H9 (cell line): ENCODE measurements around the gene CDH1. TPM values are rescaled to one million over a fixed set of nuclear protein-coding genes. Genes with fewer than 3 reads are reported as not detected.

Experiments
- DNase-seq: peaks from one replicate; pipeline ENCODE4 v3.0.0-alpha.2; 2017
- H2AFZ ChIP-seq: one replicate; pipeline ENCODE4 v1.6.1; 2013; ENCODE audit warnings: mild to moderate bottlenecking, low read length, control low read depth, moderate library complexity
- H2AK5ac ChIP-seq: 2 replicates; pipeline ENCODE4 v1.6.1; 2013; ENCODE audit warnings: low read length, control low read depth, mixed read lengths; ENCODE audit not compliant: insufficient read length
- H2BK120ac ChIP-seq: one replicate; pipeline ENCODE4 v1.6.1; 2013; ENCODE audit warnings: low read depth, mild to moderate bottlenecking, low read length, control low read depth, inconsistent platforms; ENCODE audit not compliant: poor library complexity, severe bottlenecking
- H2BK12ac ChIP-seq: 2 replicates; pipeline ENCODE4 v1.6.1; 2013; ENCODE audit warnings: low read length, control low read depth, mixed read lengths, low read depth; ENCODE audit not compliant: insufficient read length
- H2BK15ac ChIP-seq: 2 replicates; pipeline ENCODE4 v1.6.1; 2013; ENCODE audit warnings: low read depth, low read length, control low read depth
- H2BK20ac ChIP-seq: one replicate; pipeline ENCODE4 v1.6.1; 2013; ENCODE audit warnings: low read depth, mild to moderate bottlenecking, low read length, control low read depth, inconsistent platforms; ENCODE audit not compliant: poor library complexity, severe bottlenecking
- H2BK5ac ChIP-seq: 2 replicates; pipeline ENCODE4 v1.6.1; 2013; ENCODE audit warnings: low read length, control low read depth, mixed read lengths; ENCODE audit not compliant: insufficient read length
- H3K14ac ChIP-seq: 2 replicates; pipeline ENCODE4 v1.6.1; 2013; ENCODE audit warnings: low read length, control low read depth; ENCODE audit not compliant: insufficient read depth
- H3K18ac ChIP-seq: 2 replicates; pipeline ENCODE4 v1.6.1; 2013; ENCODE audit warnings: low read depth, mild to moderate bottlenecking, mixed read lengths, low read length, control low read depth; ENCODE audit not compliant: insufficient read length
- H3K23ac ChIP-seq: 2 replicates; pipeline ENCODE4 v1.6.1; 2013; ENCODE audit warnings: low read length, control low read depth, mixed read lengths, low read depth; ENCODE audit not compliant: insufficient read length
- H3K23me2 ChIP-seq: 2 replicates; pipeline ENCODE4 v1.6.1; 2013; ENCODE audit warnings: low read depth, mild to moderate bottlenecking, mixed read lengths, low read length, control low read depth; ENCODE audit not compliant: insufficient read length, poor library complexity, severe bottlenecking
- H3K27ac ChIP-seq: 2 replicates; pipeline ENCODE4 v1.5.1; 2013; ENCODE audit warnings: low read length, control low read depth, mixed read lengths, low read depth; ENCODE audit not compliant: insufficient read length
- H3K27me3 ChIP-seq: 2 replicates; pipeline ENCODE4 v1.6.1; 2013; ENCODE audit warnings: low read length, control low read depth, inconsistent platforms; ENCODE audit not compliant: insufficient read depth
- H3K4ac ChIP-seq: 2 replicates; pipeline ENCODE4 v1.6.1; 2013; ENCODE audit warnings: low read depth, mild to moderate bottlenecking, control low read depth, inconsistent platforms, low read length, moderate library complexity
- H3K4me1 ChIP-seq: 2 replicates; pipeline ENCODE4 v1.6.1; 2013; ENCODE audit warnings: low read length, control low read depth, inconsistent platforms; ENCODE audit not compliant: insufficient read depth
- H3K4me2 ChIP-seq: 2 replicates; pipeline ENCODE4 v1.6.1; 2013; ENCODE audit warnings: low read length, control low read depth, mixed read lengths; ENCODE audit not compliant: insufficient read length, insufficient read depth
- H3K56ac ChIP-seq: 2 replicates; pipeline ENCODE4 v1.6.1; 2013; ENCODE audit warnings: low read depth, mild to moderate bottlenecking, mixed read lengths, low read length, control low read depth; ENCODE audit not compliant: insufficient read length
- H3K79me1 ChIP-seq: 2 replicates; pipeline ENCODE4 v1.6.1; 2013; ENCODE audit warnings: low read depth, mild to moderate bottlenecking, moderate library complexity, low read length, control low read depth, inconsistent platforms; ENCODE audit not compliant: insufficient read depth, poor library complexity, severe bottlenecking
- H3K79me2 ChIP-seq: 2 replicates; pipeline ENCODE4 v1.6.1; 2013; ENCODE audit warnings: low read length, control low read depth, inconsistent platforms; ENCODE audit not compliant: insufficient read depth
- H3K9ac ChIP-seq: 2 replicates; pipeline ENCODE4 v1.6.1; 2013; ENCODE audit warnings: low read length, control low read depth, mixed read lengths; ENCODE audit not compliant: insufficient read length; ENCODE audit errors: extremely low read depth
- H3K9me3 ChIP-seq: one replicate; pipeline ENCODE4 v1.6.1; 2013; ENCODE audit warnings: low read depth, low read length, inconsistent platforms; ENCODE audit not compliant: control insufficient read depth
- H3T11ph ChIP-seq: one replicate; pipeline ENCODE4 v1.6.1; 2013; ENCODE audit warnings: mild to moderate bottlenecking, low read length, control low read depth, inconsistent platforms
- H4K20me1 ChIP-seq: one replicate; pipeline ENCODE4 v1.6.1; 2013; ENCODE audit not compliant: control insufficient read depth, insufficient read length, insufficient read depth
- H4K5ac ChIP-seq: 2 replicates; pipeline ENCODE4 v1.6.1; 2013; ENCODE audit warnings: low read depth, mild to moderate bottlenecking, mixed read lengths, low read length, control low read depth; ENCODE audit not compliant: insufficient read length
- H4K8ac ChIP-seq: replicated peaks from 2 replicates; pipeline ENCODE4 v1.6.1; 2013; ENCODE audit warnings: low read length, control low read depth, mixed read lengths, low read depth; ENCODE audit not compliant: insufficient read length
- H4K91ac ChIP-seq: 2 replicates; pipeline ENCODE4 v1.6.1; 2013; ENCODE audit warnings: low read depth, mild to moderate bottlenecking, moderate library complexity, mixed read lengths, low read length, control low read depth; ENCODE audit not compliant: insufficient read length
- H3K27ac Mint-ChIP-seq, 3 experiments: 2 replicates in 2 of 3; 3 replicates in 1 of 3; pipeline ENCODE4 v1.8.0; 2020 to 2021; ENCODE audit warnings: mixed read lengths in 3 of 3, mild to moderate bottlenecking in 1 of 3, moderate library complexity in 1 of 3
- H3K27me3 Mint-ChIP-seq: 2 replicates; pipeline ENCODE4 v1.8.0; 2021; ENCODE audit warnings: low read depth, mild to moderate bottlenecking, moderate library complexity, mixed read lengths
- H3K36me3 Mint-ChIP-seq, 3 experiments: 2 replicates in 2 of 3; 3 replicates in 1 of 3; pipeline ENCODE4 v1.8.0; 2020 to 2021; ENCODE audit warnings: low read depth in 3 of 3, mixed read lengths in 3 of 3; ENCODE audit not compliant: insufficient read depth in 1 of 3
- H3K4me1 Mint-ChIP-seq, 2 experiments: 2 replicates each; pipeline ENCODE4 v1.8.0; 2020; ENCODE audit warnings: mixed read lengths in 2 of 2
- H3K4me3 Mint-ChIP-seq, 2 experiments: 2 replicates in 1 of 2; 3 replicates in 1 of 2; pipeline ENCODE4 v1.8.0; 2020 to 2021; ENCODE audit warnings: mild to moderate bottlenecking in 2 of 2, mixed read lengths in 2 of 2, moderate library complexity in 1 of 2
- H3K9me3 Mint-ChIP-seq, 2 experiments: 2 replicates in 1 of 2; 3 replicates in 1 of 2; pipeline ENCODE4 v1.8.0; 2020; ENCODE audit warnings: mild to moderate bottlenecking in 2 of 2, mixed read lengths in 2 of 2, moderate library complexity in 1 of 2
- WGBS: extraction: QIAGEN DNeasy Blood & Tissue Kit; methylation state at CpG from one replicate; pipeline ENCODE4 v1.1.7; 2013; ENCODE audit warnings: missing lambda C conversion rate, low lambda C conversion rate, mixed read lengths; ENCODE audit not compliant: insufficient read length; ENCODE audit errors: extremely low coverage; 5-methylcytosine and 5-hydroxymethylcytosine counted together
- total RNA-seq: library from RNA; stranded (reverse); gene quantifications from 2 replicates; pipeline ENCODE4 v1.2.1, GENCODE V29; 2021
- TF ChIP-seq, protein P1 (sequence below): fragments of 200-600 bp; sonication (generic); conservative IDR thresholded peaks from 3 replicates; pipeline ENCODE4 v1.8.0; 2021; ENCODE audit warnings: antibody characterized with exemption, mild to moderate bottlenecking

The CDH1 gene
- total RNA-seq, 1 experiment from 2014 or later: 237 TPM

DNA sequence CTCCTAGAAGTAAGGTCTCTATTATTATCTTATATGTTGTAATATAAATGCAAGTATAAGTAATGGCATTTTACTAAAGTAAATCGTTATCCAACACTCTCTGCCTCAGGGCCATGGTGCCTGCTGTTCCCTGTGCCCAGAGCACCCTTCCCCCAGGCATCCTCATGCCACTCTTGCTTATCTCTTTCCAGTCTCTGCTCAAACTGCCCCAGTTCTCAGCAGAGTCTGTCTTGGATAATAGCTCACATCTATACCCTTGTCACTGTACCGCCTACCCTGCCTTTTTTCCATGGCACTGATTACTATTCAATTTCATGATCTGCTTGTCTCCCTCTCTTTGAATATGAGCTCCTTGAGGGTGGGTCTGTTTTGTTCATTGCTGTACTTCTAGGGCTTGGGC, 31.7 kb downstream of the CDH1 start:
- Histone ChIP-seq H3T11ph (no peak overlapping the region), H3K23ac (no peak overlapping the region), H4K91ac (no peak overlapping the region), H3K9ac (no peak overlapping the region), H3K56ac (no peak overlapping the region), H3K27me3 (no peaks in the 10 kb centered on the region), H2BK120ac (no peak overlapping the region), H3K23me2 (no peaks in the 10 kb centered on the region), H2BK5ac (no peak overlapping the region), H3K14ac (no peak overlapping the region), H4K8ac (no peak overlapping the region), H3K9me3 (no peaks in the 10 kb centered on the region), H2BK12ac (no peak overlapping the region), H3K4me2 (no peak overlapping the region), H3K79me2 (peaks cover 4% of the 10 kb centered on the region; the same call in 1 of the 2 replicates), H2AK5ac (no peak overlapping the region), H3K27ac (no peak overlapping the region), H4K5ac (no peak overlapping the region), H2BK20ac (no peak overlapping the region), H2AFZ (no peak overlapping the region), H3K4me1 (peaks cover 10% of the 10 kb centered on the region; the same call in 1 of the 2 replicates), H3K18ac (no peak overlapping the region), H3K79me1 (peaks cover 3% of the 10 kb centered on the region), H3K4ac (no peak overlapping the region), H4K20me1 (no peaks in the 10 kb centered on the region), H2BK15ac (no peak overlapping the region)
- TF ChIP-seq, protein P1, sequence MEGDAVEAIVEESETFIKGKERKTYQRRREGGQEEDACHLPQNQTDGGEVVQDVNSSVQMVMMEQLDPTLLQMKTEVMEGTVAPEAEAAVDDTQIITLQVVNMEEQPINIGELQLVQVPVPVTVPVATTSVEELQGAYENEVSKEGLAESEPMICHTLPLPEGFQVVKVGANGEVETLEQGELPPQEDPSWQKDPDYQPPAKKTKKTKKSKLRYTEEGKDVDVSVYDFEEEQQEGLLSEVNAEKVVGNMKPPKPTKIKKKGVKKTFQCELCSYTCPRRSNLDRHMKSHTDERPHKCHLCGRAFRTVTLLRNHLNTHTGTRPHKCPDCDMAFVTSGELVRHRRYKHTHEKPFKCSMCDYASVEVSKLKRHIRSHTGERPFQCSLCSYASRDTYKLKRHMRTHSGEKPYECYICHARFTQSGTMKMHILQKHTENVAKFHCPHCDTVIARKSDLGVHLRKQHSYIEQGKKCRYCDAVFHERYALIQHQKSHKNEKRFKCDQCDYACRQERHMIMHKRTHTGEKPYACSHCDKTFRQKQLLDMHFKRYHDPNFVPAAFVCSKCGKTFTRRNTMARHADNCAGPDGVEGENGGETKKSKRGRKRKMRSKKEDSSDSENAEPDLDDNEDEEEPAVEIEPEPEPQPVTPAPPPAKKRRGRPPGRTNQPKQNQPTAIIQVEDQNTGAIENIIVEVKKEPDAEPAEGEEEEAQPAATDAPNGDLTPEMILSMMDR: no peak
- Mint-ChIP-seq H3K4me1 (peaks cover 28 to 32% of the 10 kb centered on the region in 2 experiments), H3K27me3 (no peaks in the 10 kb centered on the region), H3K36me3 (peaks cover 4 to 44% (median 40%) of the 10 kb centered on the region in 3 experiments; a peak in 6 of 7 replicates), H3K9me3 (no peaks in the 10 kb centered on the region), H3K4me3 (no peak overlapping the region), H3K27ac (no peak overlapping the region; a peak in 2 of 7 replicates)
- DNase-seq: no peak
- no CpG with 5 or more reads among the region's 2 CpGs for WGBS
